ENCODE data around the gene MIS18BP1.
"Not testable (repeated sequence)": the region's sequence is repeated elsewhere in the genome, so short reads cannot be mapped to it uniquely, and the experiment has no call there.

Gene MIS18BP1

GRCh38 chr14:45246151-45246550, 6.9 kb downstream of the MIS18BP1 start:
- no peak for DNase-seq (ENCODE audit: low spot score)

- DNase-seq (ENCODE audit: low spot score): no peak
These were observed 10.3 kb downstream of the MIS18BP1 start for GRCh38 chr14:45242706-45243105.

- no peak for DNase-seq (ENCODE audit: low spot score)
These were observed 14.0 kb downstream of the MIS18BP1 start for GRCh38 chr14:45238988-45239387.

GRCh38 chr14:45227566-45227965, 25.4 kb downstream of the MIS18BP1 start:
- no peak for DNase-seq (ENCODE audit: low spot score)

GRCh38 chr14:45222485-45223262, 30.3 kb downstream of the MIS18BP1 start:
- no peak for DNase-seq (ENCODE audit: low spot score)

- DNase-seq (ENCODE audit: low spot score): not testable (repeated sequence)
These were observed 38.7 kb downstream of the MIS18BP1 start for GRCh38 chr14:45214341-45214740.

- DNase-seq (ENCODE audit: low spot score): not testable (repeated sequence)
These were observed 39.3 kb downstream of the MIS18BP1 start for GRCh38 chr14:45213716-45214115.

- no peak for DNase-seq (ENCODE audit: low spot score)
These were observed 40.8 kb downstream of the MIS18BP1 start for GRCh38 chr14:45212231-45212630.

GRCh38 chr14:45211295-45211694, 41.7 kb downstream of the MIS18BP1 start:
- DNase-seq (ENCODE audit: low spot score): no peak

- DNase-seq (ENCODE audit: low spot score): no peak
These were observed 42.8 kb downstream of the MIS18BP1 start for GRCh38 chr14:45210159-45210558.

GRCh38 chr14:45204241-45204640, 48.8 kb downstream of the MIS18BP1 start:
- DNase-seq (ENCODE audit: low spot score): no peak

GRCh38 chr14:45201905-45202304, 51.1 kb downstream of the MIS18BP1 start:
- DNase-seq (ENCODE audit: low spot score): peak; percentile 52

GRCh38 chr14:45199230-45199629, 53.8 kb downstream of the MIS18BP1 start:
- DNase-seq (ENCODE audit: low spot score): no peak

- no peak for DNase-seq (ENCODE audit: low spot score)
These were observed 54.5 kb downstream of the MIS18BP1 start for GRCh38 chr14:45198551-45198950.

- DNase-seq (ENCODE audit: low spot score): no peak
These were observed 58.0 kb downstream of the MIS18BP1 start for GRCh38 chr14:45194964-45195363.

- DNase-seq (ENCODE audit: low spot score): no peak
These were observed 67.7 kb downstream of the MIS18BP1 start for GRCh38 chr14:45185100-45185814.

- DNase-seq (ENCODE audit: low spot score): no peak
These were observed 71.2 kb downstream of the MIS18BP1 start for GRCh38 chr14:45181806-45182205.

- DNase-seq (ENCODE audit: low spot score): no peak
These were observed 71.7 kb downstream of the MIS18BP1 start for GRCh38 chr14:45181329-45181728.

- DNase-seq (ENCODE audit: low spot score): no peak
These were observed 75.9 kb downstream of the MIS18BP1 start for GRCh38 chr14:45177076-45177475.

- no peak for DNase-seq (ENCODE audit: low spot score)
These were observed 83.1 kb downstream of the MIS18BP1 start for GRCh38 chr14:45169906-45170305.

GRCh38 chr14:45156067-45156466, 96.9 kb downstream of the MIS18BP1 start:
- DNase-seq (ENCODE audit: low spot score): no peak

All from Ammon's horn (tissue), 1 donor.